ENCODE measurements around the gene SMARCC1. TPM values are rescaled to one million over a fixed set of nuclear protein-coding genes. Genes with fewer than 3 reads are reported as not detected.
"Not testable (repeated sequence)": the region's sequence is repeated elsewhere in the genome, so short reads cannot be mapped to it uniquely, and the experiment has no call there.

Gene SMARCC1
- total RNA-seq, 1 experiment from 2014 or later: 43.1 TPM

- TF ChIP-seq EZH2 (IDR thresholded peaks at IDR 0.05; ENCODE audit: low read length, unreplicated experiment) (no peak), EZH2phosphoT487 (IDR thresholded peaks at IDR 0.05; ENCODE audit: borderline replicate concordance, low read length) (no peak), CTCF (conservative IDR thresholded peaks at IDR 0.05; ENCODE audit: low read depth, low read length) (no peak)
- Histone ChIP-seq H3K27ac (ENCODE audit: low read length) (no peak overlapping the region), H3K9me3 (ENCODE audit: low read length) (no peaks in the 10 kb centered on the region), H3F3A (ENCODE audit: low read length, unreplicated experiment) (no peaks in the 10 kb centered on the region), H3K36me3 (ENCODE audit: low read depth, low read length) (peaks cover 18% of the 10 kb centered on the region; the same call in 1 of the 2 replicates), H3K9me2 (replicated peaks; ENCODE audit: low read length) (no peaks in the 10 kb centered on the region), H3K4me1 (ENCODE audit: insufficient read depth, low read length) (no peaks in the 10 kb centered on the region), H4K20me1 (ENCODE audit: low read length) (peaks cover 16% of the 10 kb centered on the region), H3K9ac (ENCODE audit: low read length) (no peak overlapping the region), H3K27me3 (ENCODE audit: low read length) (no peaks in the 10 kb centered on the region), H2AFZ (ENCODE audit: low read length) (no peak overlapping the region), H3K79me2 (ENCODE audit: low read length) (peaks cover 81% of the 10 kb centered on the region), H3K4me3 (ENCODE audit: low read length) (no peak overlapping the region), H3K4me2 (ENCODE audit: low read length) (no peak overlapping the region)
- no peak for DNase-seq
- ATAC-seq: no peak
- ChIA-PET CTCF (no interaction called here), POLR2A (ENCODE audit: unreplicated experiment) (no interaction called here)
- intact Hi-C loops (cut with micrococcal nuclease): no loop called here
- no TSS peak for BruUV-seq (replicated peaks)
These were observed 34.1 kb downstream of the SMARCC1 start for GRCh38 chr3:47747558-47747957.

GRCh38 chr3:47746264-47746663 is 35.4 kb downstream of the SMARCC1 start:
- DNase-seq: no peak
- Histone ChIP-seq H3K9me2 (replicated peaks; ENCODE audit: low read length) (no peaks in the 10 kb centered on the region), H3F3A (ENCODE audit: low read length, unreplicated experiment) (no peaks in the 10 kb centered on the region), H3K27ac (ENCODE audit: low read length) (no peak overlapping the region), H3K4me2 (ENCODE audit: low read length) (no peak overlapping the region), H4K20me1 (ENCODE audit: low read length) (peaks cover 14% of the 10 kb centered on the region), H3K4me3 (ENCODE audit: low read length) (no peak overlapping the region), H3K36me3 (ENCODE audit: low read depth, low read length) (peaks cover 18% of the 10 kb centered on the region; the same call in 1 of the 2 replicates), H3K4me1 (ENCODE audit: insufficient read depth, low read length) (no peaks in the 10 kb centered on the region), H2AFZ (ENCODE audit: low read length) (no peak overlapping the region), H3K9ac (ENCODE audit: low read length) (no peak overlapping the region), H3K79me2 (ENCODE audit: low read length) (peaks cover 84% of the 10 kb centered on the region), H3K27me3 (ENCODE audit: low read length) (no peaks in the 10 kb centered on the region), H3K9me3 (ENCODE audit: low read length) (no peaks in the 10 kb centered on the region)
- ChIA-PET CTCF (no interaction called here), POLR2A (ENCODE audit: unreplicated experiment) (interaction anchor here (0.6 kb wide), 1 partner anchor 34 kb away, joined by 3 read pairs; no protein-coding TSS in a partner anchor)
- intact Hi-C loops (cut with micrococcal nuclease): no loop called here
- BruUV-seq (replicated peaks): no TSS peak
- TF ChIP-seq EZH2 (IDR thresholded peaks at IDR 0.05; ENCODE audit: low read length, unreplicated experiment): no peak
- no peak for TF ChIP-seq EZH2phosphoT487 (IDR thresholded peaks at IDR 0.05; ENCODE audit: borderline replicate concordance, low read length)
- no peak for TF ChIP-seq CTCF (conservative IDR thresholded peaks at IDR 0.05; ENCODE audit: low read depth, low read length)
- no peak for ATAC-seq

- no peak for TF ChIP-seq EZH2phosphoT487 (IDR thresholded peaks at IDR 0.05; ENCODE audit: borderline replicate concordance, low read length)
- TF ChIP-seq EZH2 (IDR thresholded peaks at IDR 0.05; ENCODE audit: low read length, unreplicated experiment): no peak
- TF ChIP-seq CTCF (conservative IDR thresholded peaks at IDR 0.05; ENCODE audit: low read depth, low read length): no peak
- Histone ChIP-seq H3K27ac (ENCODE audit: low read length) (no peak overlapping the region), H3K9me3 (ENCODE audit: low read length) (no peaks in the 10 kb centered on the region), H3K9me2 (replicated peaks; ENCODE audit: low read length) (no peaks in the 10 kb centered on the region), H3K36me3 (ENCODE audit: low read depth, low read length) (peaks cover 18% of the 10 kb centered on the region; the same call in 1 of the 2 replicates), H3K4me1 (ENCODE audit: insufficient read depth, low read length) (no peaks in the 10 kb centered on the region), H3K4me2 (ENCODE audit: low read length) (no peak overlapping the region), H3K9ac (ENCODE audit: low read length) (no peak overlapping the region), H4K20me1 (ENCODE audit: low read length) (peaks cover 10% of the 10 kb centered on the region; the same call in 1 of the 2 replicates), H3K4me3 (ENCODE audit: low read length) (no peak overlapping the region), H3K27me3 (ENCODE audit: low read length) (no peaks in the 10 kb centered on the region), H3K79me2 (ENCODE audit: low read length) (peaks cover 85% of the 10 kb centered on the region), H2AFZ (ENCODE audit: low read length) (no peak overlapping the region), H3F3A (ENCODE audit: low read length, unreplicated experiment) (no peaks in the 10 kb centered on the region)
- DNase-seq: no peak
- intact Hi-C loops (cut with micrococcal nuclease): no loop called here
- BruUV-seq (replicated peaks): no TSS peak
- ATAC-seq: no peak
- POLR2A ChIA-PET (ENCODE audit: unreplicated experiment): no interaction called here
- CTCF ChIA-PET: no interaction called here
These were observed 37.8 kb downstream of the SMARCC1 start for GRCh38 chr3:47743855-47744254.

- H3K27me3 ChIP-seq (ENCODE audit: low read length); POLR2A ChIA-PET (ENCODE audit: unreplicated experiment); H3K9me2 ChIP-seq (replicated peaks; ENCODE audit: low read length); DNase-seq; H3K4me2 ChIP-seq (ENCODE audit: low read length); ATAC-seq; H3K4me3 ChIP-seq (ENCODE audit: low read length); H3K27ac ChIP-seq (ENCODE audit: low read length); H3K9me3 ChIP-seq (ENCODE audit: low read length); intact Hi-C loops (cut with micrococcal nuclease); H3K4me1 ChIP-seq (ENCODE audit: insufficient read depth, low read length); H3F3A ChIP-seq (ENCODE audit: low read length, unreplicated experiment); H4K20me1 ChIP-seq (ENCODE audit: low read length); BruUV-seq (replicated peaks); H3K9ac ChIP-seq (ENCODE audit: low read length); CTCF ChIA-PET; H2AFZ ChIP-seq (ENCODE audit: low read length): not testable (repeated sequence)
- Histone ChIP-seq H3K36me3 (ENCODE audit: low read depth, low read length) (peaks cover 18% of the 10 kb centered on the region; the same call in 1 of the 2 replicates), H3K79me2 (ENCODE audit: low read length) (peaks cover 84% of the 10 kb centered on the region)
These were observed 38.3 kb downstream of the SMARCC1 start for GRCh38 chr3:47743352-47743751.
